Right lobe of liver (tissue), 4 donors: ENCODE results near the gene B3GLCT.

Experiments
- POLR2A ChIP-seq: fragments of 450-650 bp; IDR thresholded peaks from one replicate; pipeline ENCODE4 v1.6.1; 2017; ENCODE audit warnings: antibody characterized with exemption, mild to moderate bottlenecking
- TF ChIP-seq, protein P1 (sequence below), 4 donors: fragments of 200-600 bp in 3 of 4; fragments of 450-650 bp in 1 of 4; IDR thresholded peaks; one replicate each; pipeline versions ENCODE4 v1.5.1 to v1.8.0; 2016 to 2022; ENCODE audit warnings: antibody characterized with exemption in 4 of 4, mild to moderate bottlenecking in 2 of 4
- donor health status: DM: no; HTN: no; CAD: no.
- donor health status: DM: no; HTN: no; CAD: no.
- donor health status: DM: no; HTN: yes; CAD: no.

DNA sequence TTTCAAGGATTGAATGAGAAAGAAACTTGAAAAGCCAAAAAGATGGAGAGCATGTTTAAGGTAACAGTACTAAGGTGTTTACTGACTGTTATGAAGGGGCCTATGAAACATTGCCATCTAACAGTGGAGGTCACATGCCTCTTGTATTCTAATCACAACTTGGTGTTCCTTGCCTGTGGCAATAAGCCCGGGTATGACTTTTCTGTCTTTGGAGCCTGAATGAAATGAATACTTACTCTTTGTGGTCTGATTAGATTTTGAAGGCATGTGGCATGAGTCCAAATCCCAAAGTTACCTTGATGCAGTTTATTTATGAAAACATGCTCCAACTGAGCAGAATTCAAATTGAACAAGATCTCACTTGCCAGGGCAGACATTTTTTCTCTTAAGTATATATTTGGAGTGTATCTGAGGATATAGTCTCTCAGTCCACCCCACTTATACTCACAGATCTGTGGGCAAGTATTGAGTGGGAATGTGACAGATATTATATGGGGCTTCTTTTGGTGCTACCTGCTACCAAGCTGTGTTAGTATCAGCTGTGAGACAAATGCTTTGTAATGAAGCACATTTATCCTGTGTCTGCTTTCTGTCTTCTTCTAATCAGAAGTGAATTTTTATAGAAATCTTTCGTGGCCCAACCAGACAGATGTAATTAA is 67.5 kb downstream of the B3GLCT start:
- TF ChIP-seq, protein P1, sequence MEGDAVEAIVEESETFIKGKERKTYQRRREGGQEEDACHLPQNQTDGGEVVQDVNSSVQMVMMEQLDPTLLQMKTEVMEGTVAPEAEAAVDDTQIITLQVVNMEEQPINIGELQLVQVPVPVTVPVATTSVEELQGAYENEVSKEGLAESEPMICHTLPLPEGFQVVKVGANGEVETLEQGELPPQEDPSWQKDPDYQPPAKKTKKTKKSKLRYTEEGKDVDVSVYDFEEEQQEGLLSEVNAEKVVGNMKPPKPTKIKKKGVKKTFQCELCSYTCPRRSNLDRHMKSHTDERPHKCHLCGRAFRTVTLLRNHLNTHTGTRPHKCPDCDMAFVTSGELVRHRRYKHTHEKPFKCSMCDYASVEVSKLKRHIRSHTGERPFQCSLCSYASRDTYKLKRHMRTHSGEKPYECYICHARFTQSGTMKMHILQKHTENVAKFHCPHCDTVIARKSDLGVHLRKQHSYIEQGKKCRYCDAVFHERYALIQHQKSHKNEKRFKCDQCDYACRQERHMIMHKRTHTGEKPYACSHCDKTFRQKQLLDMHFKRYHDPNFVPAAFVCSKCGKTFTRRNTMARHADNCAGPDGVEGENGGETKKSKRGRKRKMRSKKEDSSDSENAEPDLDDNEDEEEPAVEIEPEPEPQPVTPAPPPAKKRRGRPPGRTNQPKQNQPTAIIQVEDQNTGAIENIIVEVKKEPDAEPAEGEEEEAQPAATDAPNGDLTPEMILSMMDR (IDR thresholded peaks at IDR 0.05) = no peak
- no peak for TF ChIP-seq POLR2A
